ENCODE measurements around the gene SH2D4B. TPM values are rescaled to one million over a fixed set of nuclear protein-coding genes. Genes with fewer than 3 reads are reported as not detected.

SH2D4B gene
- polyA plus RNA-seq, 1 donor from 2014 or later = 1.4 TPM

DNA sequence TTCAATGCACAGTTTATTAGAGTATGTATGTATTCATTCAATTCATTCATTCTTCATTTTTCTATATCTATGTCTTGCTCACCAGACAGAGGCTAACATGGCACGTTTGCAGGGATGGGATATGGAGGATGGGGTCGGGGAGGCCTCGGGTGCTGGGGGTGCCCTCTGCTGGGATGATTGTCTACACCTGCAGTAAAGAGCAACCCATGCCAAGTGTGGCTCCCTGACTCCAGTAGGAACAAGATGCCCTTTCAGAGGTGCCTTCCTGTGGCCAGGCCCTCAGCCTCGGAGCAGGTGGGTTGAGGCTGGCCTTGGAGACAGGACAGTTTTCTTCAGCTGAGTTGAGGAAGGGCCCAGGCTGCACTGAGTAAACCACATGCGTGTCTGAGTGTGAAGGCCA is 157.2 kb downstream of the SH2D4B start:
- Histone ChIP-seq H3K4me3 (ENCODE audit: low read length) (no peak overlapping the region), H3K79me2 (replicated peaks; ENCODE audit: insufficient read depth, low read length) (no peaks in the 10 kb centered on the region), H2AFZ (ENCODE audit: low read depth, low read length) (no peak overlapping the region), H3F3A (ENCODE audit: insufficient read depth, low read length, poor library complexity, severe bottlenecking) (no peaks in the 10 kb centered on the region), H3K36me3 (ENCODE audit: insufficient read depth, low read length) (no peaks in the 10 kb centered on the region), H3K9me2 (ENCODE audit: insufficient read depth, low read length) (no peaks in the 10 kb centered on the region), H3K9me3 (ENCODE audit: low read length) (no peaks in the 10 kb centered on the region), H4K20me1 (ENCODE audit: insufficient read depth) (no peaks in the 10 kb centered on the region), H3K27ac (ENCODE audit: low read length) (no peak overlapping the region), H3K9ac (ENCODE audit: low read length) (no peak overlapping the region), H3K4me2 (ENCODE audit: low read length) (no peak overlapping the region), H3K27me3 (ENCODE audit: insufficient read depth, low read depth, low read length) (no peaks in the 10 kb centered on the region)
- TF ChIP-seq, protein P1, sequence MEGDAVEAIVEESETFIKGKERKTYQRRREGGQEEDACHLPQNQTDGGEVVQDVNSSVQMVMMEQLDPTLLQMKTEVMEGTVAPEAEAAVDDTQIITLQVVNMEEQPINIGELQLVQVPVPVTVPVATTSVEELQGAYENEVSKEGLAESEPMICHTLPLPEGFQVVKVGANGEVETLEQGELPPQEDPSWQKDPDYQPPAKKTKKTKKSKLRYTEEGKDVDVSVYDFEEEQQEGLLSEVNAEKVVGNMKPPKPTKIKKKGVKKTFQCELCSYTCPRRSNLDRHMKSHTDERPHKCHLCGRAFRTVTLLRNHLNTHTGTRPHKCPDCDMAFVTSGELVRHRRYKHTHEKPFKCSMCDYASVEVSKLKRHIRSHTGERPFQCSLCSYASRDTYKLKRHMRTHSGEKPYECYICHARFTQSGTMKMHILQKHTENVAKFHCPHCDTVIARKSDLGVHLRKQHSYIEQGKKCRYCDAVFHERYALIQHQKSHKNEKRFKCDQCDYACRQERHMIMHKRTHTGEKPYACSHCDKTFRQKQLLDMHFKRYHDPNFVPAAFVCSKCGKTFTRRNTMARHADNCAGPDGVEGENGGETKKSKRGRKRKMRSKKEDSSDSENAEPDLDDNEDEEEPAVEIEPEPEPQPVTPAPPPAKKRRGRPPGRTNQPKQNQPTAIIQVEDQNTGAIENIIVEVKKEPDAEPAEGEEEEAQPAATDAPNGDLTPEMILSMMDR (IDR thresholded peaks at IDR 0.05; ENCODE audit: poor library complexity, severe bottlenecking) = no peak
- TF ChIP-seq POLR2AphosphoS5 (IDR thresholded peaks at IDR 0.05) = no peak
- TF ChIP-seq EZH2 (IDR thresholded peaks at IDR 0.05; ENCODE audit: borderline replicate concordance, insufficient read depth, low read length, poor library complexity, severe bottlenecking) = no peak
- no peak for TF ChIP-seq EP300 (conservative IDR thresholded peaks at IDR 0.05; ENCODE audit: poor library complexity, severe bottlenecking)
- TF ChIP-seq, protein P2, sequence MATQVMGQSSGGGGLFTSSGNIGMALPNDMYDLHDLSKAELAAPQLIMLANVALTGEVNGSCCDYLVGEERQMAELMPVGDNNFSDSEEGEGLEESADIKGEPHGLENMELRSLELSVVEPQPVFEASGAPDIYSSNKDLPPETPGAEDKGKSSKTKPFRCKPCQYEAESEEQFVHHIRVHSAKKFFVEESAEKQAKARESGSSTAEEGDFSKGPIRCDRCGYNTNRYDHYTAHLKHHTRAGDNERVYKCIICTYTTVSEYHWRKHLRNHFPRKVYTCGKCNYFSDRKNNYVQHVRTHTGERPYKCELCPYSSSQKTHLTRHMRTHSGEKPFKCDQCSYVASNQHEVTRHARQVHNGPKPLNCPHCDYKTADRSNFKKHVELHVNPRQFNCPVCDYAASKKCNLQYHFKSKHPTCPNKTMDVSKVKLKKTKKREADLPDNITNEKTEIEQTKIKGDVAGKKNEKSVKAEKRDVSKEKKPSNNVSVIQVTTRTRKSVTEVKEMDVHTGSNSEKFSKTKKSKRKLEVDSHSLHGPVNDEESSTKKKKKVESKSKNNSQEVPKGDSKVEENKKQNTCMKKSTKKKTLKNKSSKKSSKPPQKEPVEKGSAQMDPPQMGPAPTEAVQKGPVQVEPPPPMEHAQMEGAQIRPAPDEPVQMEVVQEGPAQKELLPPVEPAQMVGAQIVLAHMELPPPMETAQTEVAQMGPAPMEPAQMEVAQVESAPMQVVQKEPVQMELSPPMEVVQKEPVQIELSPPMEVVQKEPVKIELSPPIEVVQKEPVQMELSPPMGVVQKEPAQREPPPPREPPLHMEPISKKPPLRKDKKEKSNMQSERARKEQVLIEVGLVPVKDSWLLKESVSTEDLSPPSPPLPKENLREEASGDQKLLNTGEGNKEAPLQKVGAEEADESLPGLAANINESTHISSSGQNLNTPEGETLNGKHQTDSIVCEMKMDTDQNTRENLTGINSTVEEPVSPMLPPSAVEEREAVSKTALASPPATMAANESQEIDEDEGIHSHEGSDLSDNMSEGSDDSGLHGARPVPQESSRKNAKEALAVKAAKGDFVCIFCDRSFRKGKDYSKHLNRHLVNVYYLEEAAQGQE (IDR thresholded peaks at IDR 0.05; ENCODE audit: borderline replicate concordance) = no peak
- no peak for TF ChIP-seq MXI1 (conservative IDR thresholded peaks at IDR 0.05; ENCODE audit: poor library complexity, severe bottlenecking)
- TF ChIP-seq RAD21 (conservative IDR thresholded peaks at IDR 0.05) = no peak
- TF ChIP-seq SMC3 (conservative IDR thresholded peaks at IDR 0.05; ENCODE audit: poor library complexity) = no peak
- TF ChIP-seq TAF1 (IDR thresholded peaks at IDR 0.05; ENCODE audit: low read depth) = no peak

Other genes starting within 250 kb of the SH2D4B start
- gene MAT1A, start 248.2 kb upstream of the SH2D4B start, polyA plus RNA-seq = not detected in 2 replicates
- gene DYDC1, start 181.1 kb upstream of the SH2D4B start, polyA plus RNA-seq = not detected in 2 replicates
- gene DYDC2, start 181.1 kb upstream of the SH2D4B start, polyA plus RNA-seq = 2.4 and 17.0 TPM in 2 replicates
- gene PRXL2A, start 129.4 kb upstream of the SH2D4B start, polyA plus RNA-seq = 56.3 and 60.5 TPM in 2 replicates
- 26.3 and 31.5 TPM in 2 replicates for gene TSPAN14, start 83.6 kb upstream of the SH2D4B start, polyA plus RNA-seq